NK-92 (cell line): ENCODE measurements around the gene HMGCL.
A peak's percentile ranks its signal among the peaks of the same experiment; 100 is the strongest.
"Not testable (repeated sequence)": the region's sequence is repeated elsewhere in the genome, so short reads cannot be mapped to it uniquely, and the experiment has no call there.

ENCODE experiments used
- DNase-seq: peaks from one replicate; lab custom pipeline; 2025; ENCODE audit not compliant: unreplicated experiment; lab: John Stamatoyannopoulos, UW

Gene HMGCL

GRCh38 chr1:23827717-23828116, 2.5 kb upstream of the HMGCL start:
- no peak for DNase-seq

- DNase-seq: not testable (repeated sequence)
Observed at GRCh38 chr1:23826590-23826989, 1.4 kb upstream of the HMGCL start.

DNA sequence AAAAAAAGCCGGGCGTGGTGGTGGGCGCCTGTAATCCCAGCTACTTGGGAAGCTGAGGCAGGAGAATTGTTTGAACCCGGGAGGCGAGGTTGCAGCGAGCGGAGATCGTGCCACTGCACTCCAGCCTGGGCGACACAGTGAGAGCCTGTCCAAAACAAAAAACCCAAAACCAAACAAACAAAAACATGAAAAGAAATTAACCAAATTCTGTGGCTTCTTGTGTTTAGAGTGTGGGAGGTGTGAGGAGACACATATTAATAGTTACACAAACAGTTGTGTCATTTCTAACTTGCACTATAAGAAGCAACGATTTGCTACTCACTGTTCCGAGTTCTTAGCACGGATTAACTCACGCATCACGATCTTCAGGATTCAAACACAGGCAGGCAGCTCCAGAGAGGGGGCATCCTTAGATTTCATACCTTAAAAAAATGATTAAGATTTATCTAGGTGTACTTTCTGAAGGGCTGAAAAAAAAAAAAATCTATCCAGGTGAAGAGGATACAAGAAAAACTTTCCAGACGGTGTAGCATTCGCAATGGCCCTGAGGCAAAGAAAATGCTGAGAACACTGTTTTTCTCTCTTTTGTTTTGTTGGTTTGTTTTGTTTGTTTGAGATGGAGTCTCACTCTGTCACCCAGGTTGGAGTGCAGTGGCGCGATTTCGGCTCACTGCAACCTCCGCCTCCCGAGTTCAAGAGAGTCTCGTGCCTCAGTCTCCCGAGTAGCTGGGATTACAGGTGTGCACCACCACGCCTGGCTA, 713 bp upstream of the HMGCL start:
- no peak for DNase-seq

DNA sequence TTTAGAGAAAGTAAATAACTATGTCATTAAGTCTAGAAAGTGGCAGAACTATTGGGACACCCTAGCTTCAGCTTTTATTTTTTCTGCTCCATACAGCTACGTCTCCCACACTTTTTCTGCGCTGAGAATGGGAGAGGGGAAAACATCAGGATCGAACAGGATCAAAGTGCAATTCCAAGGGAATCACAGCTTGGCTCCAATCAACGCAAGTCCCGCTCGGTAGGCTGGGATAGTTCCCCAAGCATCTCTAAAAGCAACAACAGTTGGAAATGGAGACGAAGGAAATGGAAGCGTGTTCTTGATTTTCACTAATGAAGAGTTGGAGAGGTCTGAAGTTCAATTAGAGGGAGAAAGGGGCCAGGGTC, 536 bp downstream of the HMGCL start:
- DNase-seq: no peak

DNA sequence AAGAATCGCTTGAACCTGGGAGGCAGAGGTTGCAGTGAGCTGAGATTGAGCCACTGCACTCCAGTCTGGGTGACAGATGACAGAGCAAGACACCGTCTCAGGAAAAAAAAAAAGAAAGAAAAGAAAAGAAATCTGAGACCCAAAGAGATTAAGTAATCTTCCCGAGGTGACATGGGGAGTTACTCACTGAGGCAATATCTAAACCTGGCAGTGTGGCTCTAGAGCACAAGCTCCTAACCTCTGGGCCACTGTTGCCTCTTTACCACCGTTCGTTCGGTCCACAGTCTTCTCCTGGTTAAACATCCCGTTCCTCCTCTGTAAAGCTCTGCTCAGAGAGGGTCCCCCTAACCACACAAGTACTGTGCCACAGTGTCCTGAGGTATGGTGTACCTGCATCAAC, 1.5 kb downstream of the HMGCL start:
- no peak for DNase-seq

GRCh38 chr1:23817633-23818032, 7.6 kb downstream of the HMGCL start:
- DNase-seq: no peak

- DNase-seq: no peak
Observed at GRCh38 chr1:23816906-23817305, 8.3 kb downstream of the HMGCL start.

DNA sequence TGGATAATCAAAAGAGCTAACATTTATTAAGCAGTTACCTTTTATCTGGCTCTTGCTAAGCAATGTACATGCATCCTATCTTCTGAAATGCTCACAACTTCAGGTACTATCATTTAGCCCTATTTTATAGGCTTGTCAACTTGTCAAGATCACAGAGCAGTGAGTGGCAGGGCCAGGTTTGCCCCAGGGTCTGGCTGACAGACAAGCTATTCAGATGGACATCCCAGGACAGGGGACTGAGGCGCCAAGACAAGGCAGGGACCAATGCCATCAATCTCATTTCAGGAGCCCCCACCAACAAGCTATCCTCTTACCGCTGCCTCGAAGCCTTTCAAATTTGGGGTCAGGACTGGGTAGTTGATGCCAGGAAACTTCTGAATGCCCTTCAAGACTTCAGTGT, 8.9 kb downstream of the HMGCL start:
- no peak for DNase-seq

GRCh38 chr1:23814016-23814415, 11.2 kb downstream of the HMGCL start:
- DNase-seq: no peak

GRCh38 chr1:23810818-23811540, 14.2 kb downstream of the HMGCL start:
- no peak for DNase-seq

- DNase-seq: peak; percentile 24
Observed at GRCh38 chr1:23809751-23810171, 15.5 kb downstream of the HMGCL start.

DNA sequence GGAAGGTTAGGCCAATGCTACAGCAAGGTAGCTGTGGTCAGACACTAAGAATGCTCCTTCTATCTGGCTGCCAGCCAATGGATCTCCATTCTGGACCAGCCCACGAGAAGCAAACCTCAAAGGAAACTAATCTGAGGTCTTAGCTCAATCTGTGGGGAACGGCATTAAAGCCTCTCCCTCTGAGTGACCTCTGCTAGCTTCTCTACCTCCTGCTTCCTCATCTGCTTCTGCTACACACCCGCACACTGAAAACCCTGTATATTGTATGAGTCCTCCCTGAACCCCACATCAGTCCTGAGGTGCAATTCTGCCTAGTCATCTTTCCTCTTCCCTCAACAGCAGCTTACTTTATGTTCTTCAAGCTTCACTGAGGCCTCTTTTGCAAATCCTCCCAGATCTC, 17.8 kb downstream of the HMGCL start:
- DNase-seq: no peak

- DNase-seq: no peak
Observed at GRCh38 chr1:23806280-23806679, 18.9 kb downstream of the HMGCL start.

- no peak for DNase-seq
Observed at GRCh38 chr1:23805025-23805424, 20.2 kb downstream of the HMGCL start.

DNA sequence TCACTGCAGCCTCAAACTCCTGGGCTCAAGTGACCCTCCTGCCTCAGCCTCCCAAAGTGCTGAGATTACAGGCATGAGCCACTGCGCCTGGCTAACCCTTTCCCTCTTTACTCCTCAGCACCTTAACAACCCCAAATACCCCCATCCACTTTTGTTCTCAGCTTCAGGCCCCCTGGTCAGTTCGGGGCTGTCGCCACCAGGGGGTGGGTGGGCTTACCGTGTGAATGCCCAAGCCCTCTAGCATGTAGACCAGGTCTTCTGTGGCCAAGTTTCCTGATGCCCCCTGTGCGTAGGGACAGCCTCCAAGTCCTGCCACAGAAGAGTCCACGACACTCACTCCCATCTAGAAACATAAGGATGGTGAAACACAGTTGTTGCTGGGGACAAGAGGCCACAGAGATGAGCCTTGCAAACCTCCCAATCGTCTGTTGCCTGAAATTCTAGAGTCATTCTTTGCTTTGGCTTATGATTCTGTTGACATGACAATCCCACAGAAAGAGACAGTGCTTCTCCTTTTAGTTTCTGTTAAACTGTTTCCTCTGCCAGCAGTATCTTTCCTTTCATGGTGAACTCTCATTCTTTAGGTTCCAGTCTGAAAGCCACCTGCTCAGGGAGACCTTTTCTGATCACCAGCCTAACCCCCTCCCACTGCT, 20.9 kb downstream of the HMGCL start:
- DNase-seq: no peak

- no peak for DNase-seq
Observed at GRCh38 chr1:23803674-23804073, 21.6 kb downstream of the HMGCL start.

DNA sequence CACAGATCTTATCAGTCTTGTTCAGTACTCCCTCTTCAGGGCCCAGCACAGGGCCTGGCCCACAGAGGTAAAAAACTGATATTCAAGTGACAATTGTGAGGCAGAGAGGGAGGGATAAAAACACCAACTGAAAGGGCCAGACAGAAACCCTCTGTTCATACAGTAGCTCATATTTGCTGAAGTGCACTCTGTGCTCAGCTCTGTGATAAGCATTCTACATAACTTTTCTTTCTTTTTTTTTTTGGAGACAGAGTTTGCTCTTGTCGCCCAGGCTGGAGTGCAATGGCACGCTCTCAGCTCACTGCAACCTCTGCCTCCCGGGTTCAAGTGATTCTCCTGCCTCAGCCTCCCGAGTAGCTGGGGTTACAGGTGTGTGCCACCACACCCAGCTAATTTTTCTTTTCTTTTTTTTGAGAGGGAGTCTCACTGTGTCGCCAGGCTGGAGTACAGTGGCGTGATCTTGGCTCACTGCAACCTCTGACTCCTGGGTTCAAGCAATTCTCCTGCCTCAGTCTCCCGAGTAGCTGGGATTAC, 22.4 kb downstream of the HMGCL start:
- DNase-seq: not testable (repeated sequence)

- no peak for DNase-seq
Observed at GRCh38 chr1:23801876-23802275, 23.4 kb downstream of the HMGCL start.

- no peak for DNase-seq
Observed at GRCh38 chr1:23801338-23801748, 23.9 kb downstream of the HMGCL start.

DNA sequence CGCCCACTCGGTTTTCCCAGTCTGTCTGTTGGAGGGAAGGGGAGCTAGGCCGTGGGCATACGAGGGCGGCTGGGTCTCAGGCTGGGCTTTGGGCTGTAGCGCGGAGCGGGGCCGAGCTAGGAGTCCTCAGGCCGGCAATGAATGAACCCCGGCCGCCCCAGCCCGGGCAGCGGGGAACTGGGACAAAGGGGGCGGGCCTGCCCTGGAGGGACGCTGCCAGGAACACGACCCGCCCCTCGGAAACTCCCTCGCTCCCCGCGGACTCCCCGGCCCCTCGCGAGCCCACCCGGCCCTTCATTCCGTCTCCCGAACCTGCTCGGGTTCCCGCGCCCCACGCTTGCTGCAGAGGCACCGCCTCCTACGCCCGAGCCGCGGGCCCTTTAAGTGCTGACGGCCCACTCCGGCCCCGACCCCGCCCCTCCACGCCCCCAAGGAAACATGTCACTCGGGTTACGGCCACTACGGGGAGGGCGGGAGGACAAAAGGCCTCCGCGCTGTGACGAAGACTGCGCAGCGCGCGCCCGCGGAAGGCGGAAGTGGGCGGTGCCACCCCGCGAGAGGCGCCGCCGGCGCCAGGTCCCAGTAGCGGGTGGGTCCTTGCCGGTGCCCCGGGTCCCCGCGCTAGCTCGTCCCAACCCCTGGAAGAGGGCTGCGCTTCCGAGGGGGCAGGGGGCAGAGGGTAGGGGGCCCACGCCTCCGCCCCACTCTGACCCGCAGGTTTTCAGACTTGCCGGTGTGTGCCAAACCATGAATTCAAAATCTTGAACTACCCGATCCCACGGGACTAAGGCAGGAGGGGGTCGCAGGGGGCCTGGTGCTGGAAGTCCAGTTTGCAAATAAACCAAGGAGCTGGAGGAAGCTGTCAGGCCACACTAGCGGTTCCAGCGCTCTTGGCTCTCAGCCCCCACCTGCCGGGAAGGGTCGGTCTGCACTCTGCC, 24.6 kb downstream of the HMGCL start, which contains the start of gene GALE:
TSS of gene GALE (minus strand) at position 355 of the 938 bp plus-strand sequence. CDS start 1,747 bp downstream, outside the sequence.
- peak; percentile 67 for DNase-seq
